Osteocyte (in vitro differentiated cells): ENCODE data around the gene FLII. TPM values are rescaled to one million over a fixed set of nuclear protein-coding genes. Genes with fewer than 3 reads are reported as not detected.

Source experiments
- DNase-seq: peaks from one replicate; pipeline ENCODE4 v3.0.0; 2021; ENCODE audit warnings: mixed read lengths; ENCODE audit not compliant: unreplicated experiment; ENCODE audit errors: extremely low spot score
- H3K27ac Mint-ChIP-seq: one replicate; pipeline ENCODE4 v1.8.0; 2021; ENCODE audit warnings: mild to moderate bottlenecking, mixed read lengths; ENCODE audit not compliant: unreplicated experiment
- H3K27me3 Mint-ChIP-seq: one replicate; pipeline ENCODE4 v1.8.0; 2021; ENCODE audit warnings: mixed read lengths; ENCODE audit not compliant: unreplicated experiment
- H3K36me3 Mint-ChIP-seq: one replicate; pipeline ENCODE4 v1.8.0; 2021; ENCODE audit warnings: mixed read lengths; ENCODE audit not compliant: unreplicated experiment
- H3K4me1 Mint-ChIP-seq: one replicate; pipeline ENCODE4 v1.8.0; 2021; ENCODE audit warnings: mixed read lengths; ENCODE audit not compliant: unreplicated experiment
- H3K4me3 Mint-ChIP-seq: one replicate; pipeline ENCODE4 v1.8.0; 2021; ENCODE audit warnings: mild to moderate bottlenecking, moderate library complexity, mixed read lengths; ENCODE audit not compliant: unreplicated experiment
- H3K9me3 Mint-ChIP-seq: one replicate; pipeline ENCODE4 v1.8.0; 2021; ENCODE audit warnings: mixed read lengths; ENCODE audit not compliant: unreplicated experiment
- CTCF ChIP-seq: fragments of 200-600 bp; sonication (generic); IDR thresholded peaks from 2 replicates; pipeline ENCODE4 v1.5.0; 2021; ENCODE audit warnings: antibody characterized with exemption, mild to moderate bottlenecking, moderate library complexity
- total RNA-seq: library from RNA; stranded (reverse); gene quantifications from 2 replicates; pipeline ENCODE4 v1.2.1, GENCODE V29; 2021

FLII gene
- total RNA-seq, 1 donor from 2014 or later = 214 TPM

- Mint-ChIP-seq H3K27me3 (no peaks in the 10 kb centered on the region), H3K27ac (no peak overlapping the region), H3K9me3 (no peaks in the 10 kb centered on the region), H3K4me1 (peaks cover 2% of the 10 kb centered on the region), H3K4me3 (no peak overlapping the region), H3K36me3 (peaks cover 34% of the 10 kb centered on the region)
- no peak for DNase-seq
- TF ChIP-seq CTCF = no peak
Measured at GRCh38 chr17:18250259-18250658, 8.3 kb downstream of the FLII start.

GRCh38 chr17:18248811-18249210 lies 9.7 kb downstream of the FLII start:
- Mint-ChIP-seq H3K27me3 (no peaks in the 10 kb centered on the region), H3K4me1 (peaks cover 2% of the 10 kb centered on the region), H3K9me3 (no peaks in the 10 kb centered on the region), H3K4me3 (no peak overlapping the region), H3K36me3 (peaks cover 33% of the 10 kb centered on the region), H3K27ac (no peak overlapping the region)
- DNase-seq = no peak
- TF ChIP-seq CTCF = no peak

- Mint-ChIP-seq H3K36me3 (peaks cover 31% of the 10 kb centered on the region), H3K9me3 (no peaks in the 10 kb centered on the region), H3K27me3 (no peaks in the 10 kb centered on the region), H3K27ac (no peak overlapping the region), H3K4me3 (no peak overlapping the region), H3K4me1 (peaks cover 2% of the 10 kb centered on the region)
- no peak for DNase-seq
- TF ChIP-seq CTCF = peak; percentile 80
Measured at GRCh38 chr17:18248300-18248731, 10.2 kb downstream of the FLII start.

- peaks cover 2% of the 10 kb centered on the region for H3K4me1 Mint-ChIP-seq
- no peak for DNase-seq
- no peak overlapping the region for H3K4me3 Mint-ChIP-seq
- H3K27me3 Mint-ChIP-seq = no peaks in the 10 kb centered on the region
- H3K27ac Mint-ChIP-seq = no peak overlapping the region
- TF ChIP-seq CTCF = no peak
- peaks cover 31% of the 10 kb centered on the region for H3K36me3 Mint-ChIP-seq
- H3K9me3 Mint-ChIP-seq = no peaks in the 10 kb centered on the region
Measured at GRCh38 chr17:18247613-18248001, 10.9 kb downstream of the FLII start.

GRCh38 chr17:18246880-18247612 lies 11.5 kb downstream of the FLII start:
- Mint-ChIP-seq H3K4me1 (peaks cover 2% of the 10 kb centered on the region), H3K4me3 (no peak overlapping the region), H3K36me3 (peaks cover 31% of the 10 kb centered on the region)

More at GRCh38 chr17:18246880-18247612, 11.5 kb downstream of the FLII start:
- Mint-ChIP-seq H3K27ac (no peak overlapping the region), H3K27me3 (no peaks in the 10 kb centered on the region), H3K9me3 (no peaks in the 10 kb centered on the region)
- DNase-seq = no peak
- TF ChIP-seq CTCF = no peak
